Omental fat pad (tissue), 4 donors: Measurements from ENCODE around the gene FBXO41. TPM values are rescaled to one million over a fixed set of nuclear protein-coding genes. Genes with fewer than 3 reads are reported as not detected.

ENCODE experiments used
- ATAC-seq: fragments of 150-250 bp; one replicate; pipeline ENCODE4 v1.9.1; 2016; ENCODE audit warnings: mild to moderate bottlenecking, moderate library complexity; ENCODE audit not compliant: low FRiP score
- DNase-seq: peaks from one replicate; pipeline ENCODE4 v3.0.0-alpha.2; 2019; ENCODE audit warnings: low spot score
- total RNA-seq, 4 donors: library from RNA; depleted of rRNA; stranded (reverse); fragments of >200 nt; gene quantifications; one replicate each; pipeline ENCODE4 v1.1.0, GENCODE V29; 2016
- TF ChIP-seq, protein P1 (sequence below), 3 donors: fragments of 450-650 bp; IDR thresholded peaks; one replicate each; pipeline ENCODE4 v1.5.1; 2016 to 2017; ENCODE audit warnings: antibody characterized with exemption in 3 of 3, mild to moderate bottlenecking in 3 of 3, moderate library complexity in 2 of 3

The FBXO41 gene
- total RNA-seq, 4 donors from 2014 or later = 1.1 to 3.1 (median 2.0) TPM

DNA sequence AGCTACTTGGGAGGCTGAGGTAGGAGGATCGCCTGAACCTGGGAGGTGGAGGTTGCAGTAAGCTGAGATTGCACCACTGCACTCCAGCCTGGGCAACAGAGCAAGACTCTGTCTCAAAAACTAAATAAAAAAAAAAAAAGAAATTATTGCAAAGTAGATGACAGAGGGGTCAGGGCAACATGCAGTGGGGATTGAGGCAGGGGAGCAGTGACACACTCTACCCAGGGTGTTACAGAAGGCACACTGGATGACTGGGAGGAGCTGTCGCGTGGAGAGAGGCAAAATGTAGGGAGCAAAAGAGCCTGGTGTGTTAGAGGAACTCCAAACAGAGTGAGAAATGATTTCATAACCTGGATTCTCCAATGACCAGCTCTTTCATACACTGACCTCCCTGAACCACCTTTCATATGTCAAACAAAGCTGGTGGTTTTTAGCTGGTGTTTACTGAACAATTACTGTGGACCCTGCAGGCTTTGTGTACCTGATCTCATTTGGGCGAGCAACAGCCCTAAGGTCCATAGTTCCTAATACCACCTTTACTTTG, 22.1 kb downstream of the FBXO41 start:
- ATAC-seq = no peak
- TF ChIP-seq, protein P1, sequence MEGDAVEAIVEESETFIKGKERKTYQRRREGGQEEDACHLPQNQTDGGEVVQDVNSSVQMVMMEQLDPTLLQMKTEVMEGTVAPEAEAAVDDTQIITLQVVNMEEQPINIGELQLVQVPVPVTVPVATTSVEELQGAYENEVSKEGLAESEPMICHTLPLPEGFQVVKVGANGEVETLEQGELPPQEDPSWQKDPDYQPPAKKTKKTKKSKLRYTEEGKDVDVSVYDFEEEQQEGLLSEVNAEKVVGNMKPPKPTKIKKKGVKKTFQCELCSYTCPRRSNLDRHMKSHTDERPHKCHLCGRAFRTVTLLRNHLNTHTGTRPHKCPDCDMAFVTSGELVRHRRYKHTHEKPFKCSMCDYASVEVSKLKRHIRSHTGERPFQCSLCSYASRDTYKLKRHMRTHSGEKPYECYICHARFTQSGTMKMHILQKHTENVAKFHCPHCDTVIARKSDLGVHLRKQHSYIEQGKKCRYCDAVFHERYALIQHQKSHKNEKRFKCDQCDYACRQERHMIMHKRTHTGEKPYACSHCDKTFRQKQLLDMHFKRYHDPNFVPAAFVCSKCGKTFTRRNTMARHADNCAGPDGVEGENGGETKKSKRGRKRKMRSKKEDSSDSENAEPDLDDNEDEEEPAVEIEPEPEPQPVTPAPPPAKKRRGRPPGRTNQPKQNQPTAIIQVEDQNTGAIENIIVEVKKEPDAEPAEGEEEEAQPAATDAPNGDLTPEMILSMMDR (IDR thresholded peaks at IDR 0.05) = no peak
- no peak for DNase-seq

DNA sequence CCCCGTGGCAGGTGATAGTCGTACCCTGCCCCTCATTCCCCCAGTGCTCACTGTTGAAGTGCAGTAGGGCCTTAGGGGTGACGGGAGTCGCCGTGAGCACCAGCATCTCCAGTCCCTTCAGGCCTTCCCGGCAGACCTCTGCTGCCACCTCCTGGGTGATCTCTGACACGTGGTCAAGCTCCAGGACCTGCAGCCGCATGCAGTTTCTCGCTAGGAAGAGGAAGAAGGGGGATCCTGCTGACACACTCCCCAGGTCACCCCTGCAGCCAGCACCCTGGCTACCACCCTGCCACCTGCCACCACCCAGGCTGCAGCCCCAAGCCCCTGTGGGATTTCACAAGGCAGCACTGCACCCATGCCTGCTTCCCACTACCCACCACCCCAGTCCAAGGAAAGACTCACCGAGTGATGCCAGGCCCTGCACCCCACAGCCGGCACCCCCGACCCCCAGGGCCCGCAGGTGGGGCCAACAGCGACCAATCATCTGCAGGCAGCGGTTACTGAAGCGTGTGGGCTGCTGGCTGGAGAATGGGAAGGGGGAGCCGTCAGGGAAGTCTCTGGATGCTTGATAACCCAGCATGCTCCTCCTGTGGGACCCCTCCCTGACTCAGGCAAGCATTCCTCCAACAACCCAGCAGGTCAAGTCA, 23.8 kb downstream of the FBXO41 start:
- TF ChIP-seq, protein P1 (IDR thresholded peaks at IDR 0.05) = no peak
- ATAC-seq (no peak), DNase-seq (no peak)

DNA sequence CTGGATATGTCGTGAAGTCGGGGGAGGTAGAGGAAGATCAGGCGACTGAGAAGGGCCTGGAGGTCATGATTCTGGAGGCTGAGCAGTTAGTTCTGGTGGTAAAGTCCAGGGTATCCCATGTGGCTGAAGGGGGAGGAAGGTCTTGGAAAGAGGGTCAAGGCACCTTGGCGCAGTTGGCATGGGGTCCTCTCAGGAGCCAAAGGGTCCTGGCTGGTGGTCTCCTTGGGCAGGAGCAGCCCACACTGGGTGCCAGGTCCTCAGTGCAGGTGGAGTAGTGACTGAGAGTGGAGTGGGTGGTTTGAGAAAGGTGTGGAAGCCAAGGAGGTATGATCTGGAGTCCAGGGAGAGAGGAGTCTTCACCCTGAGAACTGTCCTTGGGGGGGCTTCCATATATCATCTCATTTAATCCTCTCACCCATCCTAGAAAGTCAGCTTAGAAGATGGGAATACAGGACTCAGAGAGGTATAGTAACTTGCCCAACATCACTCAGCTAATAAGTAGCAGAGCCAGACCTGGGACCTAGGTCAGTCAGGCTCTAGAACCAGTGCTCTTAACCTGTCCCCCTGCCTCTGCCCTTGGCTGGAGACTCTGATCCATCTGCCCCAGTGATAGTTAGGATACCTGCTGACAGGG, 24.5 kb downstream of the FBXO41 start:
- DNase-seq = no peak
- no peak for ATAC-seq

DNA sequence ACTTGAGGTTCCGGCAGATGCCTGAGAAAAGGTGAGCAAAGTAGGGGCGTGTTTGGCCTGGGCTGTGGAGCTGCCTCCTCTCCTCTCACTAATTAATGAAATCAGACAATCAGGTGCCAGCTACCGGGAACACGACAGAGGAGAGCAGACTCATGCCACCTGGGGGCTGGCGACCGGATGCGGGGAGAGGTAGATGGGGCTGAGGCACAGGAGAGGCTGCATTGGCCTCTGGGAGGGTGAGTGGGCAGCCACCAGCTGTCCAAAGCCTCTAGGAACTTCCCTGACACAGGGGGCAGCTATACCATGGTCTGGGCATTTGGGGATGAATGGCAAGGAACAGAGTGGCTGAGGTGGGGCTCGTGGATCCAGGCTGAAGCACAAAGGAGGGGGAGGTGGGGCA, 25.0 kb downstream of the FBXO41 start:
- no peak for DNase-seq
- ATAC-seq = no peak
- TF ChIP-seq, protein P1 (IDR thresholded peaks at IDR 0.05) = no peak

More for the DNA sequence above, 24.5 kb downstream of the FBXO41 start:
- TF ChIP-seq, protein P1 (IDR thresholded peaks at IDR 0.05) = no peak

DNA sequence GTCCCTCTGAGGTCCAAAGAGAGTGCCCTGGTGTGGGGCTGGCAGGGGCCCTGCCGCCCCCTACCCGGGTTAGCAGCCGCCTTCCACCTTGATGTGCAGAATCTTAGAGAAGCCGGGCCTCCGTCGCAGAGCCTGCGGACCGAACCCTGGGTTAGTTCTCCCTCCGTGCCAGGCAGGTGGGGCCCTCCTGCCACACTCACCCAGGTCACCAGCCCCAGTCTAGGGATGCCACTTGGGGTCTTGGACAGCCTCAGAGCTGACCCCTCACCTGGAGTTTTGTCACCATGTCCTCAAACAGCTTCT, 25.4 kb downstream of the FBXO41 start:
- DNase-seq (no peak), ATAC-seq (no peak)
- TF ChIP-seq, protein P1 (IDR thresholded peaks at IDR 0.05) = no peak

DNA sequence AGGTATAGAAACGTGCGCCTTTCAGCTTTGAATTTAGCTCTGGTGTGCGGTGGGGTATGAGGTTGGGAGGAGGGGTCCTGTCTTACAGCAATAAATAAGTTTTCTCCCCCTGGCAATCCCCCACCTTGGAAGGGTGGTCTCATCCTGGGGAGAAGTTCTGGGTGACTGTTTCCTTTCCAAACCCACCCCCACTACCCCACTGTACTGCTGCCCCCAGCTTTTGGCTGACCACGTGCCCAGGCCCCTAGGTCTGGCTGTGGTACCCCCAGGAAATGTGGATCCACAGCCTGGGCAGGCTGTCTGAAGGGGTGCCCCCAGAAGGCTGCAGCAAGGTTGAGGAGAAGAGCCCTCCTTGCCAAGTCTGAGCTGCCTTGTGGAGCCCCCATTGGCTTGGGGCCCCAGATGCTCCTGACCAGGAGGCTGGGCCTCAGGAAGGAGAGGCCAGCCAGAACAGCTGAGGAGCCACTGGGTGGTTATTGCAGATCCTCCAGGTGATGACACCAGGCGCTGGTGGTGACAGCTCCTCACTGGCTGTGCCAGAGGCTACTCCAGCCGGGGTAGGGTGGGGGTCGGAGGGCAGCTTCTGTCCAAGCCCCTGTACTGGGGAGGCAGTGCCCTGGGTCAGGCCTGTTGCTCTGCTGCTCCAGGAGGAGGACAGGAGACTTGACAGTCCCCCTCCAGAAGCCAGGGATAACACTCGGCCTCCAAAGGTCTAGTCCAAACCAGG, 25.9 kb downstream of the FBXO41 start:
- no peak for ATAC-seq
- TF ChIP-seq, protein P1 (IDR thresholded peaks at IDR 0.05) = no peak
- DNase-seq = no peak
